K562 (cell line): ENCODE results near the gene KIFAP3. TPM values are rescaled to one million over a fixed set of nuclear protein-coding genes. Genes with fewer than 3 reads are reported as not detected.

Experiments
- ATAC-seq: fragments of 200-7000 bp; cut with Tn5 transposase; 3 replicates; pipeline ENCODE4 v1.9.1; 2020; ENCODE audit warnings: moderate library complexity
- BruUV-seq: library from RNA; stranded (reverse); fragments of 400-500 nt; replicated peaks from 2 replicates; lab custom pipeline; 2021; lab: Mats Ljungman, UMichigan
- CTCF ChIA-PET: fragments of 300-600 bp; formaldehyde crosslinking; extraction: SDS; loops from one replicate; lab custom pipeline; 2021; ENCODE audit warnings: low intra/inter-chr PET ratio; lab: Yijun Ruan, JAX
- POLR2A ChIA-PET: fragments of 300-600, 350-650 bp; sonication (Branson Sonifier 250); formaldehyde crosslinking; extraction: SDS; loops from one replicate; lab custom pipeline; 2021; ENCODE audit warnings: antibody characterized with exemption, inconsistent platforms; lab: Yijun Ruan, JAX
- DNase-seq, 4 experiments: peaks; one replicate each; pipeline versions ENCODE4 v3.0.0 to v3.0.0-alpha.2; 2011 to 2018; ENCODE audit warnings: low spot score in 3 of 4, mixed read lengths in 3 of 4; ENCODE audit errors: extremely low read depth in 1 of 4
- FAIRE-seq: peaks from 2 replicates; lab custom pipeline; 2011; peaks lifted over from hg19 to GRCh38; lab: Jason Lieb, UNC
- H2AFZ ChIP-seq: 2 replicates; pipeline ENCODE4 v1.6.0; 2011; ENCODE audit warnings: low read depth, low read length, control low read depth, inconsistent platforms
- H3K27ac ChIP-seq: fragments of 200-600 bp; 3 replicates; pipeline ENCODE4 v1.8.0; 2011; ENCODE audit warnings: low read depth, mild to moderate bottlenecking, control low read depth, inconsistent platforms, low read length, moderate library complexity, mixed read lengths; ENCODE audit errors: extremely low read depth
- H3K27me3 ChIP-seq, 2 experiments: fragments of 300-600 bp in 1 of 2; 2 replicates in 1 of 2; 3 replicates in 1 of 2; pipeline versions ENCODE4 v1.6.0 to v1.8.0; 2011; ENCODE audit warnings: inconsistent platforms in 2 of 2, low read length in 2 of 2, mild to moderate bottlenecking in 1 of 2, mixed read lengths in 1 of 2, moderate library complexity in 1 of 2; ENCODE audit not compliant: control insufficient read depth in 2 of 2, insufficient read depth in 2 of 2
- H3K36me3 ChIP-seq: fragments of 300-600 bp; 3 replicates; pipeline ENCODE4 v1.8.0; 2011; ENCODE audit warnings: mild to moderate bottlenecking, low read length, inconsistent platforms; ENCODE audit not compliant: control insufficient read depth, insufficient read depth
- H3K4me1 ChIP-seq, 2 experiments: fragments of 200-600 bp in 1 of 2; replicated peaks in 1 of 2; 2 replicates in 1 of 2; 3 replicates in 1 of 2; pipeline versions ENCODE4 v1.5.1 to v1.8.0; 2011; ENCODE audit warnings: inconsistent platforms in 2 of 2, low read length in 2 of 2, mild to moderate bottlenecking in 1 of 2, mixed read lengths in 1 of 2, moderate library complexity in 1 of 2; ENCODE audit not compliant: control insufficient read depth in 2 of 2, insufficient read depth in 2 of 2
- H3K4me2 ChIP-seq: 2 replicates; pipeline ENCODE4 v1.6.1; 2011; ENCODE audit warnings: low read length, control low read depth, inconsistent platforms, mixed read lengths; ENCODE audit not compliant: insufficient read depth
- H3K4me3 ChIP-seq: fragments of 200-600 bp; sonication (generic), shearing (Covaris generic); 2 replicates; pipeline ENCODE4 v1.5.1; 2016; ENCODE audit warnings: control low read depth, inconsistent platforms
- H3K79me2 ChIP-seq: fragments of 200-600 bp; 3 replicates; pipeline ENCODE4 v1.8.0; 2011; ENCODE audit warnings: low read length, inconsistent platforms; ENCODE audit not compliant: control insufficient read depth, insufficient read depth
- H3K9ac ChIP-seq, 2 experiments: 2 replicates each; pipeline versions ENCODE4 v1.6.0 to v1.6.1; 2011; ENCODE audit warnings: low read depth in 2 of 2, low read length in 2 of 2, control low read depth in 1 of 2, inconsistent platforms in 1 of 2, mild to moderate bottlenecking in 1 of 2, mixed read lengths in 1 of 2; ENCODE audit not compliant: insufficient read depth in 1 of 2
- H3K9me1 ChIP-seq: one replicate; pipeline ENCODE4 v1.6.0; 2011; ENCODE audit warnings: inconsistent platforms, mild to moderate bottlenecking, low read length, moderate library complexity; ENCODE audit not compliant: control insufficient read depth, insufficient read depth
- H3K9me3 ChIP-seq: replicated peaks from 2 replicates; pipeline ENCODE4 v1.5.1; 2011; ENCODE audit warnings: low read depth, low read length, inconsistent platforms; ENCODE audit not compliant: control insufficient read depth, insufficient read depth
- H4K20me1 ChIP-seq: replicated peaks from 2 replicates; pipeline ENCODE4 v1.6.1; 2011; ENCODE audit warnings: low read length, inconsistent platforms, mixed read lengths; ENCODE audit not compliant: control insufficient read depth, insufficient read depth
- FOSL1 ChIP-seq: fragments of 200-800 bp; sonication (Bioruptor generic); conservative IDR thresholded peaks from 2 replicates; pipeline ENCODE4 v1.6.1; 2016; ENCODE audit warnings: missing genetic modification characterization, missing compliant biosample characterization
- GTF2A2 ChIP-seq: IDR thresholded peaks from 2 replicates; pipeline ENCODE4 v1.6.1; 2016; ENCODE audit warnings: mild to moderate bottlenecking, missing genetic modification characterization, missing compliant biosample characterization
- KAT7 ChIP-seq: sonication (generic); formaldehyde crosslinking; IDR thresholded peaks from 2 replicates; pipeline ENCODE4 v1.8.0; 2022; ENCODE audit warnings: missing genetic modification reagents, mild to moderate bottlenecking, borderline replicate concordance
- NFYB ChIP-seq: IDR thresholded peaks from 2 replicates; pipeline ENCODE4 v1.6.1; 2011; ENCODE audit warnings: mild to moderate bottlenecking, moderate library complexity; ENCODE audit not compliant: insufficient read length; ENCODE audit errors: extremely low read depth
- NR0B1 ChIP-seq: fragments of 450-650 bp; IDR thresholded peaks from one replicate; pipeline ENCODE4 v1.6.1; 2018; ENCODE audit warnings: mild to moderate bottlenecking, moderate library complexity; ENCODE audit not compliant: partially characterized antibody
- RFX7 ChIP-seq: fragments of 250-450 bp; sonication (Bioruptor Pico); IDR thresholded peaks from 2 replicates; pipeline ENCODE4 v1.5.1; 2021; ENCODE audit warnings: mild to moderate bottlenecking
- SMAD3 ChIP-seq: fragments of 450-650 bp; formaldehyde crosslinking; conservative IDR thresholded peaks from 2 replicates; pipeline ENCODE4 v1.4.0; 2020; ENCODE audit warnings: mild to moderate bottlenecking
- SMARCA5 ChIP-seq: fragments of 450-650 bp; IDR thresholded peaks from 2 replicates; pipeline ENCODE4 v1.6.1; 2016
- TEAD2 ChIP-seq: fragments of 450-650 bp; IDR thresholded peaks from 2 replicates; pipeline ENCODE4 v1.6.1; 2016; ENCODE audit warnings: missing genetic modification characterization, control low read depth, missing compliant biosample characterization
- YY1 ChIP-seq, 3 experiments: IDR thresholded peaks; 2 replicates each; pipeline ENCODE4 v1.6.1; 2011; ENCODE audit warnings: low read length in 2 of 3, mild to moderate bottlenecking in 2 of 3, moderate library complexity in 2 of 3, borderline replicate concordance in 1 of 3, control low read depth in 1 of 3, low read depth in 1 of 3; ENCODE audit not compliant: insufficient read depth in 3 of 3, insufficient replicate concordance in 2 of 3, control insufficient read depth in 1 of 3, insufficient read length in 1 of 3; ENCODE audit errors: extremely low read depth in 1 of 3
- ZNF224 ChIP-seq: sonication (generic); formaldehyde crosslinking; IDR thresholded peaks from 2 replicates; pipeline ENCODE4 v1.8.0; 2022; ENCODE audit warnings: mild to moderate bottlenecking, missing genetic modification reagents
- WGBS: fragments of 100-300 bp; shearing (Covaris generic); methylation state at CpG from one replicate; pipeline ENCODE4 v1.1.6; 2016; ENCODE audit warnings: low coverage, mixed read lengths; ENCODE audit not compliant: insufficient coverage; ENCODE audit errors: missing lambda C conversion rate; 5-methylcytosine and 5-hydroxymethylcytosine counted together
- in situ Hi-C: fragments of 300-500 bp; cut with MboI; formaldehyde crosslinking; loops from 4 replicates; pipeline ENCODE4 v1.15.0; 2018; ENCODE audit warnings: inconsistent platforms, mixed read lengths
- intact Hi-C: fragments of 100-400 bp; cut with micrococcal nuclease; formaldehyde crosslinking; loops from 2 replicates; pipeline ENCODE4 v1.14.2; 2022
- polyA plus RNA-seq, 8 experiments: library from polyadenylated mRNA; depleted of rRNA in 4 of 8; stranded (reverse) in 5 of 8; unstranded in 3 of 8; fragments of >200 nt; fragmentation: Nextera tagmentation in 2 of 8; fragmentation: Illumina TruSeq in 1 of 8; extraction: Ambion mirVana in 2 of 8; extraction: Trizol in 1 of 8; gene quantifications; 2 replicates each; pipeline versions ENCODE4 v1.2.1 to v1.2.3, GENCODE V29; 2011 to 2014; ENCODE audit warnings: inconsistent platforms in 1 of 8, missing spikeins in 1 of 8
- total RNA-seq, 7 experiments: library from RNA; depleted of rRNA in 6 of 7; stranded (reverse); fragments of >200 nt in 6 of 7; fragmentation: Illumina TruSeq in 2 of 7; extraction: Trizol in 2 of 7; gene quantifications; 2 replicates each; pipeline versions ENCODE4 v1.2.1 to v1.2.3, GENCODE V29; 2011 to 2021; ENCODE audit warnings: low replicate concordance in 1 of 7
- TF ChIP-seq, protein P1 (sequence below): fragments of 450-650 bp; formaldehyde crosslinking; IDR thresholded peaks from 2 replicates; pipeline ENCODE4 v1.4.0; 2020; ENCODE audit warnings: mild to moderate bottlenecking, moderate library complexity

The KIFAP3 gene
- total and polyA plus RNA-seq, 9 of the 15 experiments (the other 6 are each of a cell fraction or from before 2014, with no cell fraction given): 8.8 to 17.5 (median 11.8) TPM

- Histone ChIP-seq H3K4me3 (peak overlapping the region; percentile 69), H3K27ac (peak overlapping the region; percentile 98), H3K4me1 (peaks cover 3 to 27% of the 10 kb centered on the region in 2 experiments), H4K20me1 (no peaks in the 10 kb centered on the region), H3K9me1 (no peaks in the 10 kb centered on the region), H3K27me3 (no peaks in the 10 kb centered on the region), H3K9me3 (no peaks in the 10 kb centered on the region), H3K4me2 (peak overlapping the region; percentile 88), H2AFZ (peak overlapping the region; percentile 98), H3K79me2 (peaks cover 33% of the 10 kb centered on the region), H3K9ac (peak overlapping the region; percentile 94), H3K36me3 (no peaks in the 10 kb centered on the region)
- ChIA-PET CTCF (no interaction called here), POLR2A (interaction anchor here (0.6 to 2.3 kb wide), 13 partner anchors 8 to 1547 kb away, joined by 3 to 12 read pairs (median 4); partner anchors contain the start of gene GORAB)
- intact Hi-C loops (loop anchor here (5.0 kb wide), 3 partner anchors 178 to 638 kb away; partner anchors contain the start of genes GORAB, KIFAP3 and SLC19A2), in situ Hi-C loops (no loop called here)
- 25% methylated on average over 15 of the region's 15 CpGs for WGBS
- ATAC-seq (no peak; the same call in 2 of the 3 replicates), FAIRE-seq (no peak), DNase-seq (peak in 3 of 4 experiments; percentile 32 to 38 (median 38))
- TSS peak; percentile 99 for BruUV-seq
- TF ChIP-seq RFX7 (CRISPR knock-in tag): no peak
- TF ChIP-seq TEAD2: no peak
- TF ChIP-seq SMARCA5: no peak
- no peak for TF ChIP-seq ZNF224 (CRISPR knock-in tag)
- TF ChIP-seq GTF2A2 (tag): peak; percentile 5; the same call in 1 of the 2 replicates
- TF ChIP-seq NR0B1: no peak
- TF ChIP-seq SMAD3 (CRISPR knock-in tag): 0 out of 2 replicates have a peak, but pooled peaks have one; percentile 38
- no peak for TF ChIP-seq YY1 (IDR thresholded peaks at IDR 0.05; ENCODE audit: borderline replicate concordance in 1 of 3, control insufficient read depth in 1 of 3, extremely low read depth in 1 of 3, insufficient read depth in 3 of 3, insufficient read length in 1 of 3, insufficient replicate concordance in 2 of 3, low read depth in 1 of 3, low read length in 2 of 3)
- TF ChIP-seq NFYB: no peak
- TF ChIP-seq KAT7 (CRISPR knock-in tag): no peak
- TF ChIP-seq, protein P1, sequence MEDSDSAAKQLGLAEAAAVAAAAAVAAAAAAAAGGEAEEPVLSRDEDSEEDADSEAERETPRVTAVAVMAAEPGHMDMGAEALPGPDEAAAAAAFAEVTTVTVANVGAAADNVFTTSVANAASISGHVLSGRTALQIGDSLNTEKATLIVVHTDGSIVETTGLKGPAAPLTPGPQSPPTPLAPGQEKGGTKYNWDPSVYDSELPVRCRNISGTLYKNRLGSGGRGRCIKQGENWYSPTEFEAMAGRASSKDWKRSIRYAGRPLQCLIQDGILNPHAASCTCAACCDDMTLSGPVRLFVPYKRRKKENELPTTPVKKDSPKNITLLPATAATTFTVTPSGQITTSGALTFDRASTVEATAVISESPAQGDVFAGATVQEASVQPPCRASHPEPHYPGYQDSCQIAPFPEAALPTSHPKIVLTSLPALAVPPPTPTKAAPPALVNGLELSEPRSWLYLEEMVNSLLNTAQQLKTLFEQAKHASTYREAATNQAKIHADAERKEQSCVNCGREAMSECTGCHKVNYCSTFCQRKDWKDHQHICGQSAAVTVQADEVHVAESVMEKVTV: peak; percentile 38; the same call in 1 of the 2 replicates
- TF ChIP-seq FOSL1 (tag): 0 out of 2 replicates have a peak, but pooled peaks have one; percentile 0
Measured at GRCh38 chr1:169894424-169895145, 179.9 kb downstream of the KIFAP3 start.
